ENCODE results near the gene SLU7.

SLU7 gene

DNA sequence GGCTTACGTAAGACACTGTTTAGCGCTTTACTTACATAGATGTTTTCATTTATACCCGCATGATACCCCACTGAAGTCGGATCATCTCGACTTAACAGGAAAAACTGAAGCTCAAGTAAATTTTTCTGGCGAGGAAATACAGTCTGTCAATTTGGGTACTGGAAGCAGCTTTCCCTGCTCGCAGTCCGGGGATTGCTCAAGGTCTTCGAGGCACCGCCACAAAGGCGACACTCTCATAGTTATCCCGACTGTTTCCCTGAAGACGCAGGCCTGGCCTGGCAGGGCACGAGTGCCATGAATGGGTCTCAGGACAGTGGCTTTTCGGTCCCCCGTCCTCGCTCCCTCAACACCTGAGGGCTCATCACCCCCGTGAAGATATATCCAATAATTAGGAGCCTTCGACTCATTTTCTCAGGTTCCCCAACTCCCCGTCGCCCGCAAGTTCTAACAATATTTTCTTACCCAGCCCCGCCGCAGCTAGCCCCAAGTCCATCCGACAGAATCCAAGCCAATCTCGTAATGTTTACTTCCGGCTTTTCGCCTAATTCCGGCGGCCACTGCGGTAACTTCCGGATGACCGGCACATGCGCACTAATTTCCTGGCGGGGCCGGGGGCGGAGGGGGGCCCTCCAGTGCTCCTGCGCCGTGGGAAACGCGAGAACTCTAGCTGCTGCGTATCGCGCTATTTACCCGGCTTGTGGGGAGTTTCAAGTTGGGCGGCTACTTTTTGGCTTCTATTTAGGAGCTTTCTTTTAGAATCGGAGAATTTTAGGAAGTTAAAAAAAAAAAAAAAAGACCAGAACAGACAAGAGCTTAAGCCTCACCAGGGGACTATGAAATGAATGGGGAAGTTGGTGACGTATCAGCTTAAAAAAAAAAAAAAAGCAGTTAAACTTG is at the start of gene SLU7:
Gene SLU7 (minus strand): TSS at position 521 of the 897 bp plus-strand sequence. CDS start 3,787 bp downstream, outside the sequence.
- H3K27me3 Mint-ChIP-seq (ENCODE audit: low read depth, poor library complexity): no peaks in the 10 kb centered on the region
- peak within 1 kb of the TSS; percentile 97 for H3K4me3 Mint-ChIP-seq
- peak; percentile 95 for DNase-seq
- H3K9me3 Mint-ChIP-seq: no peaks in the 10 kb centered on the region
- peaks cover 71% of the 10 kb centered on the region for H3K4me1 Mint-ChIP-seq
- peak within 1 kb of the TSS; percentile 98 for H3K27ac Mint-ChIP-seq
- peaks cover under 1% of the 10 kb centered on the region for H3K36me3 Mint-ChIP-seq (ENCODE audit: low read depth)
- TF ChIP-seq, protein P1, sequence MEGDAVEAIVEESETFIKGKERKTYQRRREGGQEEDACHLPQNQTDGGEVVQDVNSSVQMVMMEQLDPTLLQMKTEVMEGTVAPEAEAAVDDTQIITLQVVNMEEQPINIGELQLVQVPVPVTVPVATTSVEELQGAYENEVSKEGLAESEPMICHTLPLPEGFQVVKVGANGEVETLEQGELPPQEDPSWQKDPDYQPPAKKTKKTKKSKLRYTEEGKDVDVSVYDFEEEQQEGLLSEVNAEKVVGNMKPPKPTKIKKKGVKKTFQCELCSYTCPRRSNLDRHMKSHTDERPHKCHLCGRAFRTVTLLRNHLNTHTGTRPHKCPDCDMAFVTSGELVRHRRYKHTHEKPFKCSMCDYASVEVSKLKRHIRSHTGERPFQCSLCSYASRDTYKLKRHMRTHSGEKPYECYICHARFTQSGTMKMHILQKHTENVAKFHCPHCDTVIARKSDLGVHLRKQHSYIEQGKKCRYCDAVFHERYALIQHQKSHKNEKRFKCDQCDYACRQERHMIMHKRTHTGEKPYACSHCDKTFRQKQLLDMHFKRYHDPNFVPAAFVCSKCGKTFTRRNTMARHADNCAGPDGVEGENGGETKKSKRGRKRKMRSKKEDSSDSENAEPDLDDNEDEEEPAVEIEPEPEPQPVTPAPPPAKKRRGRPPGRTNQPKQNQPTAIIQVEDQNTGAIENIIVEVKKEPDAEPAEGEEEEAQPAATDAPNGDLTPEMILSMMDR (IDR thresholded peaks at IDR 0.05): no peak

DNA sequence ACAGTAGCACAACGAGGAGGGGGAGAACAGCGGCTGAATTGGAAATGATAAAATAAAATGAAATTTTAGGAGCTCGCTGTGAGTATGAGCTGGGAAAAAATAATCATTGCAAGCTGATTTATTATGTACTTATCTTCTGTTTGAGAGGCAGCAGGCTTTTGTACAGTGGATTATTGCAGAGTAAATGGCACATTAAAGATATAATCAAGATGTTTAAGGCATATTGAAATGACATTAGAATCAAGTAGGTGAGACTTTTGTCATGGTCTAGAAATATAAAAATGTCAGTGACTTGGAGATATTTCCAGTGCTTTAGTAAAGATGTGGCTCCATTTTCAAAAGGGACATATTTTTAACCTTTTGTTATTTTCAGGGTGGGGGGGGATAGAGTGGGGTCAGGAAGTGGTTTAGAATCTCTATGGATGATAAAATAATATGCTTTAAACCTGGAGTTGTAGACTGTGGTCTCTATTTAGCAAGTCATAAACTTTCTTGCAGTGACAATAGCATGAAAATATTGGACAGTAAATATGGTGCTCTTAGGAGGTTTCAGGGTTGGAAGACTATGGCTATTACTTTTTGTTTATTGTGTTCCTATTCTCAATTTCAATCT is 49.6 kb upstream of the SLU7 start:
- H3K4me3 Mint-ChIP-seq: no peak overlapping the region
- H3K36me3 Mint-ChIP-seq (ENCODE audit: low read depth): no peaks in the 10 kb centered on the region
- H3K9me3 Mint-ChIP-seq: no peaks in the 10 kb centered on the region
- no peak overlapping the region for H3K27ac Mint-ChIP-seq
- no peak for DNase-seq
- peaks cover 42% of the 10 kb centered on the region for H3K4me1 Mint-ChIP-seq
- H3K27me3 Mint-ChIP-seq (ENCODE audit: low read depth, poor library complexity): peaks cover 3% of the 10 kb centered on the region
- TF ChIP-seq, protein P1 (IDR thresholded peaks at IDR 0.05): no peak

DNA sequence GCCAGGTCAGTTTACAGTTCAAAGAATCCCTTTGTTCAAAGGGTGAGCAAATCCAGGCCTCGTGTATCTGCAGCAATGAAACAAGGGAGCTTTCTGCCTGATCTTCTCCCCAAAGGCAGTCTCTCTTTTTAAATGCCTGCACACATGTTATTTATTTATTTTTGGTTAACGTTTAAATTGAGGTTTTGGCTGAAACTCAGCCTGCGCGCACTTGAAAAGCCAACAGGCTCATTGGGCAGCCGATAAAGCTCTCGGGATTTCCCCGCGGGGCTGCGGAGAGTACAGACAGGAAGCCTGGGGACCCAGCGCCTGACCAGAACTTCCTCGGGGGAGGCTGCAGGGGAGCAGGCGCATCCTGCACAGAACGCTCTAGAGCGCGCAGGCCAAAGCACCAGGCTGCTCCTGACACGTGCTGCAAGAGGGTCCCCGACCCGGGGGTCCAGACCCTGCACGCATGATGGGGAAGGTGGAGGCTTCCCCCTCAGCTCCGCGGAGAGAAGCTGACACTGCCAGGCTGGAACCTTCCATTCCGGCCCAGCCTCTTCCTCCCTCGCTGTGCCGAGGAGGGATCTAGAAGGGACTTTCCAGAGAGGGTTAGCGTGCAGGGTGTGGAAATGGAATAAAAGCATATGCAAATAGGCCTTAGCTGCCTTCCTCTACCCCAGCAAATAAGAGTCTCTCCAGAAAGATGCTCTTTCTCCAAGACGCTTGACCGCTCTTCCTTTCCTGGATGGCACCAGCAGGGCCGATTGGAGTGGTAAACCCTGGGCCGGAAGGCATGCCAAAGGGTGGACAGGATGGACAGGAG is 48.9 kb upstream of the SLU7 start:
- Mint-ChIP-seq H3K4me3 (no peak overlapping the region), H3K27ac (peak overlapping the region; percentile 10), H3K36me3 (ENCODE audit: low read depth) (no peaks in the 10 kb centered on the region), H3K4me1 (peaks cover 39% of the 10 kb centered on the region), H3K27me3 (ENCODE audit: low read depth, poor library complexity) (peaks cover 3% of the 10 kb centered on the region), H3K9me3 (no peaks in the 10 kb centered on the region)
- TF ChIP-seq, protein P1 (IDR thresholded peaks at IDR 0.05): no peak
- DNase-seq: peak; percentile 6

DNA sequence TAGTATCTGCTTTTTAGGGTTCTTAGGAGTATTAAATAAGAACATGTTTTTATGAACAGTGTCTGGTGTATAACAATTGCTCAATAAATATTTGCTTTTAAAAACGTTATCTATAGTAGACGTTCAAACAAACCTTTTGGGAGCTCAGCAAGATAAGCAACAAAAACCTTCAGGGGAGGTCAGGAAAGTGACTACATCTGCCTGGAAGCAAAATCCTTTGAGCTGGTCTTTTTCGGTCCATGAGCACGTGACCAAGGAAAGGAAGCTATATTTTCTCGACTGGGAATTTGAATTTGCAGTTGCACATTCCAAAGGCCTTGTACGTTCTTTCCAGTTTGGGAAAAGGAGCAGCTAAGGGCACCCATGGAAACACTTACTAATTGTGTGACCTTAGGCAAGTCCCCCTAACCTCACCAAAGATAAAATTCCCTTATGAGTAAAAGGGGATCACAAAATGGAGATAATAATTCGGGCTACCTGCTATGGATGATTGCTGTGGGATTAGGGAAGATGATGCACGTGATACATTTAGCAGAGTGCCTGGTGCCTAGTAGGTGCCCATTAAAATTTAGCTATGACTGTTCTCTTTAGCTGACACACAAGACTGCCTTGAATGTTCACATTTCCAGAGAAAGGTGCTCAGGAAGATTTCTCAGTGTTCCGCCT is 48.1 kb upstream of the SLU7 start:
- Mint-ChIP-seq H3K27ac (peak overlapping the region; percentile 10), H3K9me3 (peaks cover 5% of the 10 kb centered on the region), H3K27me3 (ENCODE audit: low read depth, poor library complexity) (peaks cover 3% of the 10 kb centered on the region), H3K4me1 (peaks cover 35% of the 10 kb centered on the region), H3K36me3 (ENCODE audit: low read depth) (no peaks in the 10 kb centered on the region), H3K4me3 (no peak overlapping the region)
- no peak for DNase-seq
- TF ChIP-seq, protein P1 (IDR thresholded peaks at IDR 0.05): no peak

DNA sequence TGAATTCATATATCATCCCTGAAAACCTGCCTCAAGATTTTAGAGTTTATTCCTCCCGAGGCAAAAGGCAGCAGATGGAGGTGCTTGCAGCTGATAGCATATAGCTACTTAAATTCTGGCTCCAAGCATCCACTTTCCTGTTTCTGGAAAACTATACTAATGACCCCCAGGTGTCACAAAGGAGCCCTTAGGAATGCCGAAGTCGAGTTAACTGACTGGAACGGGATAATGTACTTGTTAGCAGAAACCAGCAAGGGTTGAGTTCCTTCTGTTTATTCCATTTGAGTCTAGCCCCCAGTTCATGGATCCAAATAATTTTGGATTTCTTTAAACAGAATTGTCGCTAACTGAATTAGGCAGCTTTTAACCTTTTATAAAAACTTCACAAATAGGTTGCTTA is 47.2 kb upstream of the SLU7 start:
- no peak overlapping the region for H3K27ac Mint-ChIP-seq
- TF ChIP-seq, protein P1 (IDR thresholded peaks at IDR 0.05): no peak
- H3K27me3 Mint-ChIP-seq (ENCODE audit: low read depth, poor library complexity): peaks cover 3% of the 10 kb centered on the region
- no peaks in the 10 kb centered on the region for H3K36me3 Mint-ChIP-seq (ENCODE audit: low read depth)
- H3K4me3 Mint-ChIP-seq: no peak overlapping the region
- no peak for DNase-seq
- H3K9me3 Mint-ChIP-seq: peaks cover 11% of the 10 kb centered on the region
- H3K4me1 Mint-ChIP-seq: peaks cover 34% of the 10 kb centered on the region

Data from nephron progenitor cell (in vitro differentiated cells).